HCT116 (cell line): ENCODE results near the gene TMEM139.

Experiments
- CTCF ChIP-seq, 3 experiments: fragments of 200-600 bp in 1 of 3; sonication (generic) in 1 of 3; IDR thresholded peaks in 2 of 3; conservative IDR thresholded peaks in 1 of 3; 2 replicates each; pipeline ENCODE4 v1.5.1; 2012 to 2017; ENCODE audit warnings: low read depth in 2 of 3, low read length in 2 of 3, antibody characterized with exemption in 1 of 3, borderline replicate concordance in 1 of 3, control low read depth in 1 of 3, mild to moderate bottlenecking in 1 of 3, mixed read lengths in 1 of 3, mixed run types in 1 of 3, moderate library complexity in 1 of 3; ENCODE audit not compliant: insufficient read depth in 1 of 3
- EZH2 ChIP-seq: fragments of 200-600 bp; sonication (generic); IDR thresholded peaks from 2 replicates; pipeline ENCODE4 v1.6.1; 2017; ENCODE audit warnings: antibody characterized with exemption, mixed run types
- POLR2A ChIP-seq: IDR thresholded peaks from 2 replicates; pipeline ENCODE4 v1.7.0; 2011; ENCODE audit warnings: borderline replicate concordance; ENCODE audit not compliant: insufficient read depth, insufficient read length; ENCODE audit errors: extremely low read depth
- RAD21 ChIP-seq: IDR thresholded peaks from 2 replicates; pipeline ENCODE4 v1.6.1; 2012; ENCODE audit warnings: low read depth, mild to moderate bottlenecking
- SRF ChIP-seq: IDR thresholded peaks from 2 replicates; pipeline ENCODE4 v1.6.1; 2012; ENCODE audit warnings: low read depth
- YY1 ChIP-seq: IDR thresholded peaks from 2 replicates; pipeline ENCODE4 v1.6.1; 2011; ENCODE audit warnings: low read length, low read depth, moderate library complexity, mild to moderate bottlenecking; ENCODE audit not compliant: insufficient replicate concordance; ENCODE audit errors: extremely low read depth
- TF ChIP-seq, protein P1 (sequence below): IDR thresholded peaks from 2 replicates; pipeline ENCODE4 v1.6.1; 2012; ENCODE audit warnings: low read depth

GRCh38 chr7:143248761-143249354 lies 35.9 kb upstream of the TMEM139 start:
- TF ChIP-seq CTCF (IDR thresholded peaks at IDR 0.05 in 2 of 3, conservative IDR thresholded peaks at IDR 0.05 in 1 of 3; ENCODE audit: borderline replicate concordance in 1 of 3, insufficient read depth in 1 of 3, low read depth in 2 of 3, low read length in 2 of 3) (no peak), POLR2A (no peak), SRF (no peak), RAD21 (no peak), YY1 (no peak), EZH2 (no peak)
- TF ChIP-seq, protein P1, sequence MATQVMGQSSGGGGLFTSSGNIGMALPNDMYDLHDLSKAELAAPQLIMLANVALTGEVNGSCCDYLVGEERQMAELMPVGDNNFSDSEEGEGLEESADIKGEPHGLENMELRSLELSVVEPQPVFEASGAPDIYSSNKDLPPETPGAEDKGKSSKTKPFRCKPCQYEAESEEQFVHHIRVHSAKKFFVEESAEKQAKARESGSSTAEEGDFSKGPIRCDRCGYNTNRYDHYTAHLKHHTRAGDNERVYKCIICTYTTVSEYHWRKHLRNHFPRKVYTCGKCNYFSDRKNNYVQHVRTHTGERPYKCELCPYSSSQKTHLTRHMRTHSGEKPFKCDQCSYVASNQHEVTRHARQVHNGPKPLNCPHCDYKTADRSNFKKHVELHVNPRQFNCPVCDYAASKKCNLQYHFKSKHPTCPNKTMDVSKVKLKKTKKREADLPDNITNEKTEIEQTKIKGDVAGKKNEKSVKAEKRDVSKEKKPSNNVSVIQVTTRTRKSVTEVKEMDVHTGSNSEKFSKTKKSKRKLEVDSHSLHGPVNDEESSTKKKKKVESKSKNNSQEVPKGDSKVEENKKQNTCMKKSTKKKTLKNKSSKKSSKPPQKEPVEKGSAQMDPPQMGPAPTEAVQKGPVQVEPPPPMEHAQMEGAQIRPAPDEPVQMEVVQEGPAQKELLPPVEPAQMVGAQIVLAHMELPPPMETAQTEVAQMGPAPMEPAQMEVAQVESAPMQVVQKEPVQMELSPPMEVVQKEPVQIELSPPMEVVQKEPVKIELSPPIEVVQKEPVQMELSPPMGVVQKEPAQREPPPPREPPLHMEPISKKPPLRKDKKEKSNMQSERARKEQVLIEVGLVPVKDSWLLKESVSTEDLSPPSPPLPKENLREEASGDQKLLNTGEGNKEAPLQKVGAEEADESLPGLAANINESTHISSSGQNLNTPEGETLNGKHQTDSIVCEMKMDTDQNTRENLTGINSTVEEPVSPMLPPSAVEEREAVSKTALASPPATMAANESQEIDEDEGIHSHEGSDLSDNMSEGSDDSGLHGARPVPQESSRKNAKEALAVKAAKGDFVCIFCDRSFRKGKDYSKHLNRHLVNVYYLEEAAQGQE, result no peak
